BE2C (cell line): ENCODE results near the gene DAB2IP.

Experiments used
- DNase-seq: peaks from one replicate; pipeline ENCODE4 v3.0.0-alpha.2; 2020
- H3K27me3 ChIP-seq: fragments of 250-450 bp; sonication (Bioruptor Pico); 2 replicates; pipeline ENCODE4 v1.5.1; 2020; ENCODE audit warnings: mild to moderate bottlenecking
- H3K36me3 ChIP-seq: fragments of 250-450 bp; sonication (Bioruptor Pico); 2 replicates; pipeline ENCODE4 v1.5.1; 2020; ENCODE audit warnings: mild to moderate bottlenecking
- H3K4me1 ChIP-seq: fragments of 250-450 bp; sonication (Bioruptor Pico); 2 replicates; pipeline ENCODE4 v1.5.1; 2020
- H3K4me3 ChIP-seq: 2 replicates; pipeline ENCODE4 v1.5.1; 2011; ENCODE audit warnings: low read depth, low read length
- H3K9me3 ChIP-seq: fragments of 250-450 bp; sonication (Bioruptor Pico); 2 replicates; pipeline ENCODE4 v1.5.1; 2020
- TF ChIP-seq, protein P1 (sequence below): IDR thresholded peaks from 2 replicates; pipeline ENCODE4 v1.5.1; 2012; ENCODE audit warnings: mild to moderate bottlenecking, low read depth, low read length

The DAB2IP gene

DNA sequence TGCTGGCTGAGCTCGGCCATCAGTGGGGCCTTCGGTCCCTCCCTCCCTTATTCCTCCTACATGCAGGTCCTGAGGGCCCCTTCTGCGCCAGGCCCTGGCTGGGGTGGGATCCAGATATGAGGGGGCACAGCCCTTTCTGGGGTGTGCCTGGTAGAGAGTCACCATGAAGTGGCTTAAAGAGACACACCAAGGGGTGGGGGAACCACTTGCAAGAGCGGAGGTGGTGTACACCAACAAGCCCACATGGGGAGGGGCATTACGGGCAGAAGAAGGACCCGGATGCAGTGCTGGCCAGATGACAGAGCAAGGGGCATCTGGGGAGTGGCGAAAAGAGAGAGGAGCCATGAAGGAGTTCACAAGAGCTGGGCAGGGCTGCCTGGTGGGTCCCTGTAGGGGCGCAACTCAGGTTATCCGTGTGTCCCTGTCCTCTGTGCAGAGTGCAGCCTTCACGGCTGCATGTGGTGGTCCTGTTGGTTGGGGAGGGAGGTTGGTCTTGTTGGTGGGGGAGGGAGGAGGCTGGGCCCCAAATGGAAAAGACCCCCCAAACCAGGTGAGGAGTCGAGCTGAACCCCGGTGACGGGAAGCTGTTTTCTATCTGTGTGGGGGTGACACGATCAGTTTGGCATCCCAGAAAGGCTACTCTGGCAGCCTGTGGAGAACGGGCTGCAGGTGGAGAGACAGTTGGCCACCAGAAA, 158.1 kb downstream of the DAB2IP start:
- Histone ChIP-seq H3K9me3 (peaks cover 2% of the 10 kb centered on the region; the same call in 1 of the 2 replicates), H3K27me3 (no peaks in the 10 kb centered on the region), H3K4me3 (no peak overlapping the region), H3K36me3 (no peaks in the 10 kb centered on the region), H3K4me1 (no peaks in the 10 kb centered on the region)
- DNase-seq: no peak
- TF ChIP-seq, protein P1, sequence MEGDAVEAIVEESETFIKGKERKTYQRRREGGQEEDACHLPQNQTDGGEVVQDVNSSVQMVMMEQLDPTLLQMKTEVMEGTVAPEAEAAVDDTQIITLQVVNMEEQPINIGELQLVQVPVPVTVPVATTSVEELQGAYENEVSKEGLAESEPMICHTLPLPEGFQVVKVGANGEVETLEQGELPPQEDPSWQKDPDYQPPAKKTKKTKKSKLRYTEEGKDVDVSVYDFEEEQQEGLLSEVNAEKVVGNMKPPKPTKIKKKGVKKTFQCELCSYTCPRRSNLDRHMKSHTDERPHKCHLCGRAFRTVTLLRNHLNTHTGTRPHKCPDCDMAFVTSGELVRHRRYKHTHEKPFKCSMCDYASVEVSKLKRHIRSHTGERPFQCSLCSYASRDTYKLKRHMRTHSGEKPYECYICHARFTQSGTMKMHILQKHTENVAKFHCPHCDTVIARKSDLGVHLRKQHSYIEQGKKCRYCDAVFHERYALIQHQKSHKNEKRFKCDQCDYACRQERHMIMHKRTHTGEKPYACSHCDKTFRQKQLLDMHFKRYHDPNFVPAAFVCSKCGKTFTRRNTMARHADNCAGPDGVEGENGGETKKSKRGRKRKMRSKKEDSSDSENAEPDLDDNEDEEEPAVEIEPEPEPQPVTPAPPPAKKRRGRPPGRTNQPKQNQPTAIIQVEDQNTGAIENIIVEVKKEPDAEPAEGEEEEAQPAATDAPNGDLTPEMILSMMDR: no peak

DNA sequence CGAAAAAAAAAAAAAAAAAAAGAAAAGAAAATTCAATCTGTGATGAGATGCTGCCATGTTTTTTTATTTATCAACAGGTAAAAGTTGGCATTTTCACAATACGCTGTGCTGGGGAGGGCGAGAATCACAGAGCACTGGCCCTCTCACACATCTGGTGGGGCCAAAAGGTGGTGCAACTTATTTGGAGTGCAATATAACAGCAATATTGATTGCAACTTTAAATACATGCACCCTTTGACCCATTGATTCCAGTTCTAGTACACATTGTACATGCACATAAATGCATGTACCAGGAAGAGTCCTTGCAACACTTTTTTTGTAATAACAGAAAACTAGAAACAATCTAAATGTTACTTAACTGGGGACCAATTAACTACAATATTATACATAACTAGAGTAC, 159.1 kb downstream of the DAB2IP start:
- H3K27me3 ChIP-seq: no peaks in the 10 kb centered on the region
- no peaks in the 10 kb centered on the region for H3K36me3 ChIP-seq
- DNase-seq: no peak
- TF ChIP-seq, protein P1: no peak
- no peak overlapping the region for H3K4me3 ChIP-seq
- no peaks in the 10 kb centered on the region for H3K9me3 ChIP-seq
- H3K4me1 ChIP-seq: no peaks in the 10 kb centered on the region

DNA sequence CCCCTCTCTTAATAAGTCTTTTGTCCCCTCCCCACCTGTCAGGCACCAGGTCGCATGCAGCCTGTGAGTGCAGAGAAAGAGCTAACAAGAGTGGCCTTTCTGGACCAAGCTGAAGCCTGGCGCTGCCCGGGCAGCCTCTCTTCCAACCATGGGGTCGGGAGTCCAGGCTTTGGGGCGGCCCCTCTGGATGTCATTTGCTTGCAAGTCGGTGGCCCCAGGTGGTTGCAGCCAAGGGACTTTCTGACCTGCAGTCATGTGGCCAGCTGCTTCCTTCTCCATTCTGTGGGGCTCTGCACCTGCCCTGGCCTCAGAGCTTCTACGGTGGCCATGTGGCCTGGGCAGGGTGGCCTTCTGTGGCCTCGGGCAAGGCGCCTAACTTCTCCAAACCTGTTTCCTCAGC, 159.7 kb downstream of the DAB2IP start:
- TF ChIP-seq, protein P1: no peak
- H3K9me3 ChIP-seq: no peaks in the 10 kb centered on the region
- no peaks in the 10 kb centered on the region for H3K4me1 ChIP-seq
- no peaks in the 10 kb centered on the region for H3K27me3 ChIP-seq
- no peak for DNase-seq
- no peaks in the 10 kb centered on the region for H3K36me3 ChIP-seq
- no peak overlapping the region for H3K4me3 ChIP-seq

DNA sequence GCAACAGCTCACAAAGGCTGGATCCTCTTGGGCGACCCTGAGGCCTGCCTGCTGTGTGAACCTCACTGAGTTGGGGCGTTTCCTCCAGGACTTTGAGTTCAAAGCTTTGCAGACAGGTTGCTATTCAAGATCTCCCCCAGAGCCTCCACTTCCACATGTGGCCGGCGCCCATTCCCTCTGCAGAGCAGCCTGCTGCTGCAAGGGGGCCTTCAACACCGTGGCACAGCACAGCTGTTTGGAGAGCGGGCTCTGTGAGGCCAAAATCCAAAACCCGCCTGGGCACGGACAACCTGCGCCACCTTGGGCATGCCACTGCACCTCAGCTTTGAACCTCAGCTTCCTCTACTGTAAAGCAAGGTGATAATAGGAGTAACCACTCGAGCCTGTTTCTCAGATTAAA, 160.3 kb downstream of the DAB2IP start:
- no peaks in the 10 kb centered on the region for H3K4me1 ChIP-seq
- H3K36me3 ChIP-seq: no peaks in the 10 kb centered on the region
- DNase-seq: no peak
- no peaks in the 10 kb centered on the region for H3K9me3 ChIP-seq
- no peaks in the 10 kb centered on the region for H3K27me3 ChIP-seq
- TF ChIP-seq, protein P1: no peak
- H3K4me3 ChIP-seq: no peak overlapping the region

DNA sequence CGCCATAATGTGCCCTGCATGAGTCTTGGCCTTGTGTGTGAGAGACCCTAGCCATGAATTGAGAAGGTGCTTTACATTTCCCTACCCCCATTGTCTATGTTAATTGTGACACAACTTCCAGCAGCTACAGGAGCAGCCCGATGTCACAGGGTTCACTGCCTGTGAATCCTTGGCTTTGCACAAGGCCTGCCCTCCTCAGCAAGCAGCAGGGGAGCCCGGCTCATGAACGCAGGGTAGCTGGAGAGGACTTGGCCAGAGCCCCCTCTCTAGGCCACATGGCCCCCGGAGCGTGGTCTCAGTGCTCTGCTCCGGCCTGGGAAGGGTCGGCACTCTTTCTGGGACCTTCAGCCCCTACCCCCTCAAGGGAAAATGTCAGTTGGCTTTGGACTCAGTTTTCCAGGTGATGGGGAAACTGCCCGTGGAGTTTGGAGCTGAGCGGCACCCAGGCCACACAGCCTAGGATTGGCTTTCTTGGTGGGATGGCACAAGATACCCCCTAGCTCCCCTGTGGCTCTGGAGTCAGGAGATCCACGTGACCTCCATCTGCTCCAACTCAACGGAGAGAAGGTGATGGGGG, 160.8 kb downstream of the DAB2IP start:
- Histone ChIP-seq H3K36me3 (no peaks in the 10 kb centered on the region), H3K4me3 (no peak overlapping the region), H3K9me3 (no peaks in the 10 kb centered on the region), H3K4me1 (no peaks in the 10 kb centered on the region), H3K27me3 (no peaks in the 10 kb centered on the region)
- no peak for DNase-seq
- TF ChIP-seq, protein P1: no peak

DNA sequence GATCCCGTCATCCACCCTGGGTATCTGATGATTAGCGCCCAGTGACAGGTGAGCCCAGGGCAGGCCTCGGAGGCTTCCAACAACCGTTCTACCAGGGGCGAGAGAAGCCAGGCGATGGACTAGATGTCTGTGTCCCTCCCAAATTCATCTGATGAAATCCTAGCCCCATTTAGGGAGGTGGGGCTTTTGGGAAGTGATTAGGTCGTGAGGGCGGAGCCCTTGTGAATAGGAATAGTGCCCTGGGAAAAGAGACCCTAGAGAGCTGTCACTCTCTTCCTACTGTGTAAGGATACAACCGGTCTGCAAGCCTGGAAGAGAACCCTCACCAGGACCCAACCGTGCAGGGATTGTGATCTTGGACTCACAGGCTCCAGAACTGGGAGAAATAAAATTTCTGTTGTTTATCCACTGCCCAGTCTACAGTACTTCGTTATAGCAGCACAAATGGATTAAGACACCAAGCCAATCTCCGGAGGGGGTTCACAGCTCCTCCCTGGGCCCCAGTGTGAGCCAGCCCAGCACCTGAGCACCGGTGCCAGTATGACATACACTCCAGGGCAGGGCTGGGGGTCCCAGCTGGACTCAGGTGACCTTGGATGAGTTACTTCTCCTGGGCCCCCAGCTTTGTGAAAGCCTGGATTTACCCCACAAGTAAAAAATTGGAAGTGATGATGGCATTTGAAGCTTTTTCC, 162.2 kb downstream of the DAB2IP start:
- DNase-seq: no peak
- no peaks in the 10 kb centered on the region for H3K36me3 ChIP-seq
- no peaks in the 10 kb centered on the region for H3K27me3 ChIP-seq
- H3K4me3 ChIP-seq: no peak overlapping the region
- H3K9me3 ChIP-seq: no peaks in the 10 kb centered on the region
- no peaks in the 10 kb centered on the region for H3K4me1 ChIP-seq
- TF ChIP-seq, protein P1: no peak
